ENCODE measurements around the gene SPOCK2.

The SPOCK2 gene

GRCh38 chr10:72037811-72038210 is 50.5 kb downstream of the SPOCK2 start:
- H3K4me2 ChIP-seq (ENCODE audit: low read length): no peak overlapping the region
- no peak overlapping the region for H4K5ac ChIP-seq (ENCODE audit: low read length)
- no peak overlapping the region for H2AK5ac ChIP-seq (ENCODE audit: low read length)
- no peaks in the 10 kb centered on the region for H3K79me1 ChIP-seq (ENCODE audit: low read length)
- H3K4me3 ChIP-seq (ENCODE audit: low read length): no peak overlapping the region
- H2BK15ac ChIP-seq (replicated peaks; ENCODE audit: low read depth): no peak overlapping the region
- H3K27me3 ChIP-seq (ENCODE audit: insufficient read depth, low read length, poor library complexity): no peaks in the 10 kb centered on the region
- H2BK120ac ChIP-seq (ENCODE audit: low read depth, low read length): no peak overlapping the region
- peak overlapping the region; percentile 3 for H3K9ac ChIP-seq (ENCODE audit: low read length)
- H3K4ac ChIP-seq (ENCODE audit: low read depth, low read length): no peak overlapping the region
- no CpG with 5 or more reads among the region's 3 CpGs for WGBS (ENCODE audit: extremely low coverage, insufficient coverage, low lambda C conversion rate)
- H2BK5ac ChIP-seq (ENCODE audit: low read length): no peak overlapping the region
- peaks cover 3% of the 10 kb centered on the region for H3K4me1 ChIP-seq (ENCODE audit: control insufficient read depth, low read depth, low read length)
- H4K8ac ChIP-seq (ENCODE audit: low read depth, low read length): no peak overlapping the region
- DNase-seq: peak; percentile 93
- no peak overlapping the region for H3K18ac ChIP-seq (ENCODE audit: low read length)
- H3K56ac ChIP-seq (ENCODE audit: low read length): peak overlapping the region; percentile 73
- peak overlapping the region; percentile 83 for H3K27ac ChIP-seq (ENCODE audit: low read depth, low read length)
- no peaks in the 10 kb centered on the region for H3K79me2 ChIP-seq (ENCODE audit: control insufficient read depth, insufficient read depth, low read length)
- H3K36me3 ChIP-seq (ENCODE audit: control insufficient read depth, insufficient read depth, low read length): no peaks in the 10 kb centered on the region
- H3K23ac ChIP-seq (ENCODE audit: low read length): no peak overlapping the region

- peak overlapping the region; percentile 83 for H3K27ac ChIP-seq (ENCODE audit: low read depth, low read length)
- no peak for DNase-seq
- no peak overlapping the region for H3K4me2 ChIP-seq (ENCODE audit: low read length)
- H3K18ac ChIP-seq (ENCODE audit: low read length): peak overlapping the region; percentile 15
- H3K23ac ChIP-seq (ENCODE audit: low read length): no peak overlapping the region
- H3K79me1 ChIP-seq (ENCODE audit: low read length): no peaks in the 10 kb centered on the region
- no CpG with 5 or more reads among the region's 8 CpGs for whole genome bisulfite sequencing (ENCODE audit: extremely low coverage, insufficient coverage, low lambda C conversion rate)
- peak overlapping the region; percentile 73 for H3K56ac ChIP-seq (ENCODE audit: low read length)
- H3K36me3 ChIP-seq (ENCODE audit: control insufficient read depth, insufficient read depth, low read length): no peaks in the 10 kb centered on the region
- H2BK120ac ChIP-seq (ENCODE audit: low read depth, low read length): no peak overlapping the region
- no peak overlapping the region for H3K4me3 ChIP-seq (ENCODE audit: low read length)
- no peaks in the 10 kb centered on the region for H3K27me3 ChIP-seq (ENCODE audit: insufficient read depth, low read length, poor library complexity)
- peaks cover 3% of the 10 kb centered on the region for H3K4me1 ChIP-seq (ENCODE audit: control insufficient read depth, low read depth, low read length)
- H3K4ac ChIP-seq (ENCODE audit: low read depth, low read length): peak overlapping the region; percentile 62
- H4K8ac ChIP-seq (ENCODE audit: low read depth, low read length): no peak overlapping the region
- peak overlapping the region; percentile 73 for H2BK5ac ChIP-seq (ENCODE audit: low read length)
- peak overlapping the region; percentile 40 for H3K9ac ChIP-seq (ENCODE audit: low read length)
- no peak overlapping the region for H2AK5ac ChIP-seq (ENCODE audit: low read length)
- no peaks in the 10 kb centered on the region for H3K79me2 ChIP-seq (ENCODE audit: control insufficient read depth, insufficient read depth, low read length)
- H4K5ac ChIP-seq (ENCODE audit: low read length): no peak overlapping the region
- no peak overlapping the region for H2BK15ac ChIP-seq (replicated peaks; ENCODE audit: low read depth)
Observed at GRCh38 chr10:72037266-72037665, 51.1 kb downstream of the SPOCK2 start.

- Histone ChIP-seq H3K27ac (ENCODE audit: low read depth, low read length) (no peak overlapping the region), H3K23ac (ENCODE audit: low read length) (no peak overlapping the region), H2BK5ac (ENCODE audit: low read length) (no peak overlapping the region), H3K4ac (ENCODE audit: low read depth, low read length) (no peak overlapping the region), H4K5ac (ENCODE audit: low read length) (no peak overlapping the region), H3K9ac (ENCODE audit: low read length) (no peak overlapping the region), H3K18ac (ENCODE audit: low read length) (peak overlapping the region; percentile 13), H3K56ac (ENCODE audit: low read length) (peak overlapping the region; percentile 1), H4K8ac (ENCODE audit: low read depth, low read length) (no peak overlapping the region), H3K4me2 (ENCODE audit: low read length) (no peak overlapping the region), H2BK120ac (ENCODE audit: low read depth, low read length) (no peak overlapping the region), H3K4me1 (ENCODE audit: control insufficient read depth, low read depth, low read length) (peaks cover 3% of the 10 kb centered on the region), H3K79me1 (ENCODE audit: low read length) (no peaks in the 10 kb centered on the region), H3K79me2 (ENCODE audit: control insufficient read depth, insufficient read depth, low read length) (no peaks in the 10 kb centered on the region), H2BK15ac (replicated peaks; ENCODE audit: low read depth) (no peak overlapping the region), H2AK5ac (ENCODE audit: low read length) (no peak overlapping the region), H3K27me3 (ENCODE audit: insufficient read depth, low read length, poor library complexity) (no peaks in the 10 kb centered on the region), H3K36me3 (ENCODE audit: control insufficient read depth, insufficient read depth, low read length) (no peaks in the 10 kb centered on the region), H3K4me3 (ENCODE audit: low read length) (no peak overlapping the region)
- WGBS (ENCODE audit: extremely low coverage, insufficient coverage, low lambda C conversion rate): no CpG with 5 or more reads among the region's 13 CpGs
- DNase-seq: no peak
Observed at GRCh38 chr10:72035252-72035887, 53.0 kb downstream of the SPOCK2 start.

GRCh38 chr10:72034761-72035160 is 53.6 kb downstream of the SPOCK2 start:
- H3K4me2 ChIP-seq (ENCODE audit: low read length): no peak overlapping the region
- no CpG with 5 or more reads among the region's 4 CpGs for WGBS (ENCODE audit: extremely low coverage, insufficient coverage, low lambda C conversion rate)
- DNase-seq: no peak

GRCh38 chr10:72034040-72034499 is 54.3 kb downstream of the SPOCK2 start:
- no peak overlapping the region for H2AK5ac ChIP-seq (ENCODE audit: low read length)
- H2BK120ac ChIP-seq (ENCODE audit: low read depth, low read length): no peak overlapping the region
- no peak overlapping the region for H4K8ac ChIP-seq (ENCODE audit: low read depth, low read length)
- H3K4me2 ChIP-seq (ENCODE audit: low read length): no peak overlapping the region
- H3K79me1 ChIP-seq (ENCODE audit: low read length): no peaks in the 10 kb centered on the region
- no peak overlapping the region for H3K27ac ChIP-seq (ENCODE audit: low read depth, low read length)
- H2BK5ac ChIP-seq (ENCODE audit: low read length): no peak overlapping the region
- peaks cover 3% of the 10 kb centered on the region for H3K4me1 ChIP-seq (ENCODE audit: control insufficient read depth, low read depth, low read length)
- H3K27me3 ChIP-seq (ENCODE audit: insufficient read depth, low read length, poor library complexity): no peaks in the 10 kb centered on the region
- no peak overlapping the region for H3K9ac ChIP-seq (ENCODE audit: low read length)
- no peak overlapping the region for H3K56ac ChIP-seq (ENCODE audit: low read length)
- no peak overlapping the region for H3K4me3 ChIP-seq (ENCODE audit: low read length)
- no peak overlapping the region for H3K18ac ChIP-seq (ENCODE audit: low read length)
- DNase-seq: no peak
- H3K4ac ChIP-seq (ENCODE audit: low read depth, low read length): no peak overlapping the region
- WGBS (ENCODE audit: extremely low coverage, insufficient coverage, low lambda C conversion rate): no CpG with 5 or more reads among the region's 12 CpGs
- no peak overlapping the region for H4K5ac ChIP-seq (ENCODE audit: low read length)
- H2BK15ac ChIP-seq (replicated peaks; ENCODE audit: low read depth): no peak overlapping the region
- no peak overlapping the region for H3K23ac ChIP-seq (ENCODE audit: low read length)
- H3K79me2 ChIP-seq (ENCODE audit: control insufficient read depth, insufficient read depth, low read length): no peaks in the 10 kb centered on the region
- H3K36me3 ChIP-seq (ENCODE audit: control insufficient read depth, insufficient read depth, low read length): no peaks in the 10 kb centered on the region

More at GRCh38 chr10:72034761-72035160, 53.6 kb downstream of the SPOCK2 start:
- Histone ChIP-seq H4K5ac (ENCODE audit: low read length) (no peak overlapping the region), H3K56ac (ENCODE audit: low read length) (no peak overlapping the region), H3K18ac (ENCODE audit: low read length) (no peak overlapping the region), H2BK120ac (ENCODE audit: low read depth, low read length) (no peak overlapping the region), H3K4me3 (ENCODE audit: low read length) (no peak overlapping the region), H3K4ac (ENCODE audit: low read depth, low read length) (no peak overlapping the region), H3K27me3 (ENCODE audit: insufficient read depth, low read length, poor library complexity) (no peaks in the 10 kb centered on the region), H2BK5ac (ENCODE audit: low read length) (no peak overlapping the region), H3K36me3 (ENCODE audit: control insufficient read depth, insufficient read depth, low read length) (no peaks in the 10 kb centered on the region), H2AK5ac (ENCODE audit: low read length) (no peak overlapping the region), H3K79me1 (ENCODE audit: low read length) (no peaks in the 10 kb centered on the region), H3K79me2 (ENCODE audit: control insufficient read depth, insufficient read depth, low read length) (no peaks in the 10 kb centered on the region), H3K23ac (ENCODE audit: low read length) (no peak overlapping the region), H3K9ac (ENCODE audit: low read length) (no peak overlapping the region), H2BK15ac (replicated peaks; ENCODE audit: low read depth) (no peak overlapping the region), H3K27ac (ENCODE audit: low read depth, low read length) (no peak overlapping the region), H3K4me1 (ENCODE audit: control insufficient read depth, low read depth, low read length) (peaks cover 3% of the 10 kb centered on the region), H4K8ac (ENCODE audit: low read depth, low read length) (no peak overlapping the region)

Measured in mesendoderm (in vitro differentiated cells).